Smooth muscle cell (in vitro differentiated cells): ENCODE results near the gene ST6GALNAC3. TPM values are rescaled to one million over a fixed set of nuclear protein-coding genes. Genes with fewer than 3 reads are reported as not detected.

Experiments
- DNase-seq: peaks from one replicate; lab custom pipeline; 2025; ENCODE audit not compliant: unreplicated experiment; lab: John Stamatoyannopoulos, UW
- H2AFZ ChIP-seq: fragments of 200-600 bp; sonication (generic); 2 replicates; pipeline ENCODE4 v1.6.0; 2016; ENCODE audit warnings: antibody characterized with exemption, low read depth, mild to moderate bottlenecking
- H3F3A ChIP-seq: fragments of 200-600 bp; sonication (generic); 2 replicates; pipeline ENCODE4 v1.6.0; 2017; ENCODE audit warnings: antibody characterized with exemption, low read depth
- H3K27ac ChIP-seq: fragments of 200-600 bp; sonication (generic); 2 replicates; pipeline ENCODE4 v1.5.1; 2016; ENCODE audit warnings: low read depth, mild to moderate bottlenecking
- H3K27me3 ChIP-seq: fragments of 200-600 bp; sonication (generic); 2 replicates; pipeline ENCODE4 v1.6.1; 2016; ENCODE audit warnings: low read depth, mild to moderate bottlenecking
- H3K36me3 ChIP-seq: fragments of 200-600 bp; sonication (generic); 2 replicates; pipeline ENCODE4 v1.5.1; 2016; ENCODE audit warnings: low read depth
- H3K4me1 ChIP-seq: fragments of 200-600 bp; sonication (generic); 2 replicates; pipeline ENCODE4 v1.5.1; 2016; ENCODE audit warnings: low read depth
- H3K4me2 ChIP-seq: fragments of 200-600 bp; sonication (generic); 2 replicates; pipeline ENCODE4 v1.6.0; 2016; ENCODE audit warnings: mild to moderate bottlenecking
- H3K4me3 ChIP-seq: fragments of 200-600 bp; sonication (generic); 2 replicates; pipeline ENCODE4 v1.5.1; 2016; ENCODE audit warnings: mild to moderate bottlenecking
- H3K79me2 ChIP-seq: fragments of 200-600 bp; sonication (generic); 2 replicates; pipeline ENCODE4 v1.6.0; 2016; ENCODE audit warnings: low read depth, mild to moderate bottlenecking
- H3K9ac ChIP-seq: fragments of 200-600 bp; sonication (generic); 2 replicates; pipeline ENCODE4 v1.6.0; 2016; ENCODE audit warnings: low read depth
- H3K9me3 ChIP-seq: fragments of 200-600 bp; sonication (generic); replicated peaks from 2 replicates; pipeline ENCODE4 v1.5.1; 2016; ENCODE audit warnings: low read depth
- H4K20me1 ChIP-seq: fragments of 200-600 bp; sonication (generic); 2 replicates; pipeline ENCODE4 v1.6.0; 2016; ENCODE audit warnings: low read depth
- WGBS: methylation state at CpG from one replicate; pipeline ENCODE4 v1.1.7; 2016; ENCODE audit warnings: low lambda C conversion rate; 5-methylcytosine and 5-hydroxymethylcytosine counted together
- polyA plus RNA-seq: library from polyadenylated mRNA; unstranded; fragments of >200 nt; fragmentation: Nextera tagmentation; extraction: Ambion mirVana; gene quantifications from 2 replicates; pipeline ENCODE4 v1.2.1, GENCODE V29; 2016
- total RNA-seq: library from RNA; depleted of rRNA; stranded (reverse); fragments of >200 nt; gene quantifications from 2 replicates; pipeline ENCODE4 v1.2.3, GENCODE V29; 2014
- TF ChIP-seq, protein P1 (sequence below): fragments of 200-600 bp; sonication (generic); IDR thresholded peaks from 2 replicates; pipeline ENCODE4 v1.5.1; 2017; ENCODE audit warnings: borderline replicate concordance, mild to moderate bottlenecking, antibody characterized with exemption; ENCODE audit not compliant: insufficient read depth, poor library complexity, severe bottlenecking

ST6GALNAC3 gene
- total and polyA plus RNA-seq, 2 experiments from 2014 or later: 9.3 to 13.4 TPM

DNA sequence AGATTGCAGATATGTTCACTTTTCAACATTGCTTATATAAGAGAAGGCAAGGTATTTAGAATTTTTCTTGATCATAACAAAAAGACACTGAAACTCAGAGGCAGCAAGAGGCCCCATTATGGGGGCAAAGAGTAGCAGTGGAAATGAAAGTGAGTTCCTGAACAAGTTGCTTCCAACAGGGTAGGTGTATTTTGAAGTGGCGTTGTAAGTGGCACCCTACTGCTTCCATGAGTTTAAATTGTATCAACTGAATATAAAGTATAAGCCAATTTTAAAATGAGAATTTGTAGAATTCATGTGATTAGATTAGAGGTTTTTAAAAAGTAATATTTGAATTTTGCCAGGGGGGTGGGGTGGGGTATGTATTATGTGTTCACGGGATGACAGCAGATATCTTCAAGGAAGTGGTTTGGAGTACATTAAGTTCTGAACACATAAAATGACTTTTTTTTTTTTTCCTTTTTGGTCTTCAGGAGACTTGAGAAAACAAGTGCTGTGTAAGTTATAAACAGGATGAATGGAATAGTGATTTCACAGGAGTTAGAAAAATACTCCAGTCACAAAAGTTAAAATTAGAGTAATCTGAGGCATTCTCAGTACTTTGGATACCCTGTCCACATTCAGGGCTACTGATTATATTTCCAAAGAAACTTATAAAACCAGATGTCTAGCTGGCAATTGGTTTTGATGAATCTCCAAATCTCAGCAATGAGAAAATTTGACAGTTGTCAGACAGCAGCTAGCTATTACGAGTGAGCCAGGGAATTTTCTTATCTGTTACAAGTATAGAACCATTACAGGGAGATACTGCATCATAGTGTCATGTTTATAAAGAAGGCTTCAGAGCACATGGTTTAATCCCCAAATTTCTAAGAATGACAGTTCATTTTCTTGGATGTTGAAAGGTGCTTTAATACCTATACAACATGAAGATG lies 182.0 kb downstream of the ST6GALNAC3 start:
- H3K9ac ChIP-seq: no peak overlapping the region
- H3K4me3 ChIP-seq: no peak overlapping the region
- peaks cover 18% of the 10 kb centered on the region for H3K4me1 ChIP-seq
- H3K36me3 ChIP-seq: no peaks in the 10 kb centered on the region
- H3K79me2 ChIP-seq: peaks cover 14% of the 10 kb centered on the region
- H3K27me3 ChIP-seq: no peaks in the 10 kb centered on the region
- no peak for DNase-seq
- H3F3A ChIP-seq: peaks cover 5% of the 10 kb centered on the region
- H3K4me2 ChIP-seq: peak overlapping the region; percentile 60
- no peaks in the 10 kb centered on the region for H4K20me1 ChIP-seq
- TF ChIP-seq, protein P1, sequence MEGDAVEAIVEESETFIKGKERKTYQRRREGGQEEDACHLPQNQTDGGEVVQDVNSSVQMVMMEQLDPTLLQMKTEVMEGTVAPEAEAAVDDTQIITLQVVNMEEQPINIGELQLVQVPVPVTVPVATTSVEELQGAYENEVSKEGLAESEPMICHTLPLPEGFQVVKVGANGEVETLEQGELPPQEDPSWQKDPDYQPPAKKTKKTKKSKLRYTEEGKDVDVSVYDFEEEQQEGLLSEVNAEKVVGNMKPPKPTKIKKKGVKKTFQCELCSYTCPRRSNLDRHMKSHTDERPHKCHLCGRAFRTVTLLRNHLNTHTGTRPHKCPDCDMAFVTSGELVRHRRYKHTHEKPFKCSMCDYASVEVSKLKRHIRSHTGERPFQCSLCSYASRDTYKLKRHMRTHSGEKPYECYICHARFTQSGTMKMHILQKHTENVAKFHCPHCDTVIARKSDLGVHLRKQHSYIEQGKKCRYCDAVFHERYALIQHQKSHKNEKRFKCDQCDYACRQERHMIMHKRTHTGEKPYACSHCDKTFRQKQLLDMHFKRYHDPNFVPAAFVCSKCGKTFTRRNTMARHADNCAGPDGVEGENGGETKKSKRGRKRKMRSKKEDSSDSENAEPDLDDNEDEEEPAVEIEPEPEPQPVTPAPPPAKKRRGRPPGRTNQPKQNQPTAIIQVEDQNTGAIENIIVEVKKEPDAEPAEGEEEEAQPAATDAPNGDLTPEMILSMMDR: no peak
- 52% methylated on average over 3 of the region's 3 CpGs for WGBS
- H3K9me3 ChIP-seq: no peaks in the 10 kb centered on the region
- no peak overlapping the region for H2AFZ ChIP-seq
- H3K27ac ChIP-seq: no peak overlapping the region

DNA sequence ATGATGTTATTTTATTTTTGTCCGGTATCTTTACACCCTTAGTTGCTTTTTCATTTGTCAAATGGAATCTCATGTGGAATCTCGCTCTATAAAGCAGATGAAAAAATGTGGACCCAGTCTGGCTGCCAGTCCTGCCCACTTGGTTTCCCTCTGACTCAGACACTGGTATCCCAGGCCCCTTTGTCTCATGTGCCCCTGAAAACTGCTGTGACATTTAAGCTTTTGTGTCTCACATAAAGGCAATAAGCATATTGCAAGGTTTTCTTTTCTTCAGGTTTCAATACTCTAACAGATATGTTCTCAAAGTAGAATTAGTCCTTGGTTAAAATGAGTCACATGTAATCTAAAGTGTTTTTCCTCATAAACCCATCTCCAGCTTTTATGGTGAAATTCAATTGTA lies 183.3 kb downstream of the ST6GALNAC3 start:
- no peak overlapping the region for H2AFZ ChIP-seq

DNA sequence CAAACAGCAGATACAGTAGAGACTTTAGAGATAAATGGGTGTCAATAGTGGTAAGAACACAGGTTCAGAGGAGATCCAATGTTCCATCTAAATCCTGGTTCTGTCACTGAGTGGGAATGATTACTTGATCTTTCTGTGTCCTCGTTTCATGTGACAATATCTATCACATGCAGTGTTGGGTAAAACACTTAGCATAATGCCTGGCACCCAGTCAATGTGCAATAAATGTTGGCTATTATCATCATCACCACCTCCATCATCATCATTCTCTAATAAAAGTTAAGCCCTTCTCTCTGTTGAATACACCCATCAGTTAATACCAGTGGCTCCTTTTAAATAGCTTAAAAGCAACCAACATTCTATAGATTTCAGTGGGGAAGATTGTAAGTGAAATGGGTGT lies 184.7 kb downstream of the ST6GALNAC3 start:
- Histone ChIP-seq H3K27me3 (no peaks in the 10 kb centered on the region), H3K79me2 (peaks cover 12% of the 10 kb centered on the region), H3F3A (peaks cover 5% of the 10 kb centered on the region), H3K4me3 (no peak overlapping the region), H3K36me3 (no peaks in the 10 kb centered on the region), H3K9ac (no peak overlapping the region), H4K20me1 (no peaks in the 10 kb centered on the region), H3K9me3 (no peaks in the 10 kb centered on the region), H2AFZ (no peak overlapping the region), H3K27ac (no peak overlapping the region), H3K4me2 (no peak overlapping the region), H3K4me1 (peaks cover 12% of the 10 kb centered on the region)
- WGBS: 94% methylated on average over 1 of the region's 1 CpG
- DNase-seq: no peak
- TF ChIP-seq, protein P1: no peak

More for the DNA sequence above, 183.3 kb downstream of the ST6GALNAC3 start:
- TF ChIP-seq, protein P1: no peak
- peaks cover 12% of the 10 kb centered on the region for H3K79me2 ChIP-seq
- DNase-seq: no peak
- H3K4me1 ChIP-seq: peaks cover 18% of the 10 kb centered on the region
- no peaks in the 10 kb centered on the region for H3K27me3 ChIP-seq
- peak overlapping the region; percentile 7 for H3K4me2 ChIP-seq
- H3K36me3 ChIP-seq: no peaks in the 10 kb centered on the region
- H3K9me3 ChIP-seq: no peaks in the 10 kb centered on the region
- WGBS: 96% methylated on average over 2 of the region's 2 CpGs
- no peak overlapping the region for H3K4me3 ChIP-seq
- H3K9ac ChIP-seq: no peak overlapping the region
- H4K20me1 ChIP-seq: no peaks in the 10 kb centered on the region
- H3F3A ChIP-seq: peaks cover 5% of the 10 kb centered on the region
- no peak overlapping the region for H3K27ac ChIP-seq
